ENCODE measurements around the gene GPR151. TPM values are rescaled to one million over a fixed set of nuclear protein-coding genes. Genes with fewer than 3 reads are reported as not detected.

Gene GPR151
- polyA plus RNA-seq, 1 donor from 2014 or later = 1.0 TPM

- Histone ChIP-seq H3K79me2 (replicated peaks; ENCODE audit: insufficient read depth, low read length) (no peaks in the 10 kb centered on the region), H3K36me3 (ENCODE audit: insufficient read depth, low read length) (peaks cover 10% of the 10 kb centered on the region), H2AFZ (ENCODE audit: low read depth, low read length) (no peak overlapping the region), H4K20me1 (ENCODE audit: insufficient read depth) (no peaks in the 10 kb centered on the region), H3K4me3 (ENCODE audit: low read length) (no peak overlapping the region), H3F3A (ENCODE audit: insufficient read depth, low read length, poor library complexity, severe bottlenecking) (no peaks in the 10 kb centered on the region), H3K27me3 (ENCODE audit: insufficient read depth, low read depth, low read length) (no peaks in the 10 kb centered on the region), H3K9me3 (ENCODE audit: low read length) (no peaks in the 10 kb centered on the region), H3K9ac (ENCODE audit: low read length) (no peak overlapping the region), H3K9me2 (ENCODE audit: insufficient read depth, low read length) (no peaks in the 10 kb centered on the region), H3K27ac (ENCODE audit: low read length) (no peak overlapping the region), H3K4me2 (ENCODE audit: low read length) (no peak overlapping the region)
- TF ChIP-seq, protein P1, sequence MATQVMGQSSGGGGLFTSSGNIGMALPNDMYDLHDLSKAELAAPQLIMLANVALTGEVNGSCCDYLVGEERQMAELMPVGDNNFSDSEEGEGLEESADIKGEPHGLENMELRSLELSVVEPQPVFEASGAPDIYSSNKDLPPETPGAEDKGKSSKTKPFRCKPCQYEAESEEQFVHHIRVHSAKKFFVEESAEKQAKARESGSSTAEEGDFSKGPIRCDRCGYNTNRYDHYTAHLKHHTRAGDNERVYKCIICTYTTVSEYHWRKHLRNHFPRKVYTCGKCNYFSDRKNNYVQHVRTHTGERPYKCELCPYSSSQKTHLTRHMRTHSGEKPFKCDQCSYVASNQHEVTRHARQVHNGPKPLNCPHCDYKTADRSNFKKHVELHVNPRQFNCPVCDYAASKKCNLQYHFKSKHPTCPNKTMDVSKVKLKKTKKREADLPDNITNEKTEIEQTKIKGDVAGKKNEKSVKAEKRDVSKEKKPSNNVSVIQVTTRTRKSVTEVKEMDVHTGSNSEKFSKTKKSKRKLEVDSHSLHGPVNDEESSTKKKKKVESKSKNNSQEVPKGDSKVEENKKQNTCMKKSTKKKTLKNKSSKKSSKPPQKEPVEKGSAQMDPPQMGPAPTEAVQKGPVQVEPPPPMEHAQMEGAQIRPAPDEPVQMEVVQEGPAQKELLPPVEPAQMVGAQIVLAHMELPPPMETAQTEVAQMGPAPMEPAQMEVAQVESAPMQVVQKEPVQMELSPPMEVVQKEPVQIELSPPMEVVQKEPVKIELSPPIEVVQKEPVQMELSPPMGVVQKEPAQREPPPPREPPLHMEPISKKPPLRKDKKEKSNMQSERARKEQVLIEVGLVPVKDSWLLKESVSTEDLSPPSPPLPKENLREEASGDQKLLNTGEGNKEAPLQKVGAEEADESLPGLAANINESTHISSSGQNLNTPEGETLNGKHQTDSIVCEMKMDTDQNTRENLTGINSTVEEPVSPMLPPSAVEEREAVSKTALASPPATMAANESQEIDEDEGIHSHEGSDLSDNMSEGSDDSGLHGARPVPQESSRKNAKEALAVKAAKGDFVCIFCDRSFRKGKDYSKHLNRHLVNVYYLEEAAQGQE (IDR thresholded peaks at IDR 0.05; ENCODE audit: borderline replicate concordance) = no peak
- TF ChIP-seq MXI1 (conservative IDR thresholded peaks at IDR 0.05; ENCODE audit: poor library complexity, severe bottlenecking) = no peak
Measured at GRCh38 chr5:146482775-146483174, 33.2 kb downstream of the GPR151 start.

DNA sequence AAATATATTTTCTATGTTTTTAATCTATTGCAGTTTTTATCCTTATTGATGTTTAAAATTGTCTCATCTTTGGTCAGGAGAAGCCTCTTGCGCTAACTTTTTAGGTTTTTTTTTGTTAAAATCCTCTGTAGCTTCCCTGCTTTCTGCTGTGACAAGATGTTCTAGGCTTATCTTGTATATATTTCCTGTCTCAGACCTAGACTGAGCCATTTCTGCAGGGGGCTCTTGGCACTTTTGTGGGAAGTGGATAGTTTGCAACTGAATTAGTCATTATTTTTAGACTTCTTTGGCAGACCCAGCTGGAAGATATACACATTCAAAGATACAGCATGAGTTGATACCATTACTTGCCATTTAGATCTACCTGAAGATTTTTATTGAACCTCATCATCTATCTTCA is 40.1 kb downstream of the GPR151 start:
- H3K9ac ChIP-seq (ENCODE audit: low read length) = no peak overlapping the region
- no peaks in the 10 kb centered on the region for H3F3A ChIP-seq (ENCODE audit: insufficient read depth, low read length, poor library complexity, severe bottlenecking)
- H4K20me1 ChIP-seq (ENCODE audit: insufficient read depth) = no peaks in the 10 kb centered on the region
- no peak overlapping the region for H3K27ac ChIP-seq (ENCODE audit: low read length)
- no peaks in the 10 kb centered on the region for H3K9me3 ChIP-seq (ENCODE audit: low read length)
- H3K27me3 ChIP-seq (ENCODE audit: insufficient read depth, low read depth, low read length) = no peaks in the 10 kb centered on the region
- no peak for TF ChIP-seq SMC3 (conservative IDR thresholded peaks at IDR 0.05; ENCODE audit: poor library complexity)
- no peak for TF ChIP-seq CTCF (IDR thresholded peaks at IDR 0.05; ENCODE audit: poor library complexity, severe bottlenecking)
- TF ChIP-seq RAD21 (conservative IDR thresholded peaks at IDR 0.05) = no peak
- peaks cover 4% of the 10 kb centered on the region for H3K36me3 ChIP-seq (ENCODE audit: insufficient read depth, low read length)
- H2AFZ ChIP-seq (ENCODE audit: low read depth, low read length) = no peak overlapping the region
- no peaks in the 10 kb centered on the region for H3K79me2 ChIP-seq (replicated peaks; ENCODE audit: insufficient read depth, low read length)
- H3K4me2 ChIP-seq (ENCODE audit: low read length) = no peak overlapping the region
- H3K4me3 ChIP-seq (ENCODE audit: low read length) = no peak overlapping the region
- no peaks in the 10 kb centered on the region for H3K9me2 ChIP-seq (ENCODE audit: insufficient read depth, low read length)

GRCh38 chr5:146475190-146475780 is 40.7 kb downstream of the GPR151 start:
- Histone ChIP-seq H3K4me2 (ENCODE audit: low read length) (no peak overlapping the region), H3K36me3 (ENCODE audit: insufficient read depth, low read length) (peaks cover 6% of the 10 kb centered on the region)

More at GRCh38 chr5:146475190-146475780, 40.7 kb downstream of the GPR151 start:
- Histone ChIP-seq H4K20me1 (ENCODE audit: insufficient read depth) (no peaks in the 10 kb centered on the region), H3K79me2 (replicated peaks; ENCODE audit: insufficient read depth, low read length) (no peaks in the 10 kb centered on the region), H3K9me3 (ENCODE audit: low read length) (no peaks in the 10 kb centered on the region), H2AFZ (ENCODE audit: low read depth, low read length) (no peak overlapping the region), H3K27me3 (ENCODE audit: insufficient read depth, low read depth, low read length) (no peaks in the 10 kb centered on the region), H3K4me3 (ENCODE audit: low read length) (no peak overlapping the region), H3K27ac (ENCODE audit: low read length) (no peak overlapping the region), H3K9ac (ENCODE audit: low read length) (no peak overlapping the region), H3F3A (ENCODE audit: insufficient read depth, low read length, poor library complexity, severe bottlenecking) (no peaks in the 10 kb centered on the region), H3K9me2 (ENCODE audit: insufficient read depth, low read length) (no peaks in the 10 kb centered on the region)
- no peak for TF ChIP-seq EZH2 (IDR thresholded peaks at IDR 0.05; ENCODE audit: borderline replicate concordance, insufficient read depth, low read length, poor library complexity, severe bottlenecking)
- TF ChIP-seq POLR2AphosphoS5 (IDR thresholded peaks at IDR 0.05) = no peak
- TF ChIP-seq, protein P1 (IDR thresholded peaks at IDR 0.05; ENCODE audit: borderline replicate concordance) = no peak
- TF ChIP-seq CTCF (IDR thresholded peaks at IDR 0.05; ENCODE audit: poor library complexity, severe bottlenecking) = no peak
- no peak for TF ChIP-seq SMC3 (conservative IDR thresholded peaks at IDR 0.05; ENCODE audit: poor library complexity)
- no peak for TF ChIP-seq EP300 (conservative IDR thresholded peaks at IDR 0.05; ENCODE audit: poor library complexity, severe bottlenecking)
- TF ChIP-seq TAF1 (IDR thresholded peaks at IDR 0.05; ENCODE audit: low read depth) = no peak
- no peak for TF ChIP-seq RAD21 (conservative IDR thresholded peaks at IDR 0.05)
- TF ChIP-seq MXI1 (conservative IDR thresholded peaks at IDR 0.05; ENCODE audit: poor library complexity, severe bottlenecking) = no peak
